ENCODE measurements around the gene CFAP299.
"Not testable (repeated sequence)": the region's sequence is repeated elsewhere in the genome, so short reads cannot be mapped to it uniquely, and the experiment has no call there.

The CFAP299 gene

GRCh38 chr4:80740375-80740774 is 404.8 kb downstream of the CFAP299 start:
- DNase-seq: no peak

- DNase-seq: not testable (repeated sequence)
Observed at GRCh38 chr4:80749558-80749957, 414.0 kb downstream of the CFAP299 start.

GRCh38 chr4:80751200-80751599 is 415.7 kb downstream of the CFAP299 start:
- DNase-seq: no peak

- no peak for DNase-seq
Observed at GRCh38 chr4:80767944-80768343, 432.4 kb downstream of the CFAP299 start.

GRCh38 chr4:80776168-80776567 is 440.6 kb downstream of the CFAP299 start:
- no peak for DNase-seq

- DNase-seq: no peak
Observed at GRCh38 chr4:80781431-80781830, 445.9 kb downstream of the CFAP299 start.

- no peak for DNase-seq
Observed at GRCh38 chr4:80787306-80787705, 451.8 kb downstream of the CFAP299 start.

- peak; percentile 10 to 20 (median 19) for DNase-seq
Observed at GRCh38 chr4:80788798-80789197, 453.3 kb downstream of the CFAP299 start.

- DNase-seq: no peak
Observed at GRCh38 chr4:80790152-80790551, 454.6 kb downstream of the CFAP299 start.

GRCh38 chr4:80793660-80794059 is 458.1 kb downstream of the CFAP299 start:
- peak in 1 of 3 donors; percentile 1 for DNase-seq

GRCh38 chr4:80798082-80798481 is 462.6 kb downstream of the CFAP299 start:
- DNase-seq: no peak

GRCh38 chr4:80800719-80801118 is 465.2 kb downstream of the CFAP299 start:
- DNase-seq: not testable (repeated sequence)

- no peak for DNase-seq
Observed at GRCh38 chr4:80803337-80803736, 467.8 kb downstream of the CFAP299 start.

GRCh38 chr4:80806472-80806871 is 470.9 kb downstream of the CFAP299 start:
- no peak for DNase-seq

GRCh38 chr4:80809039-80809729 is 473.7 kb downstream of the CFAP299 start:
- DNase-seq: no peak

GRCh38 chr4:80811406-80811805 is 475.9 kb downstream of the CFAP299 start:
- no peak for DNase-seq

- DNase-seq: no peak
Observed at GRCh38 chr4:80812145-80812544, 476.6 kb downstream of the CFAP299 start.

- no peak for DNase-seq
Observed at GRCh38 chr4:80814266-80814665, 478.7 kb downstream of the CFAP299 start.

- no peak for DNase-seq
Observed at GRCh38 chr4:80831383-80832361, 496.1 kb downstream of the CFAP299 start.

GRCh38 chr4:80839281-80839680 is 503.8 kb downstream of the CFAP299 start:
- DNase-seq: no peak

- no peak for DNase-seq
Observed at GRCh38 chr4:80839792-80840191, 504.3 kb downstream of the CFAP299 start.

- DNase-seq: no peak
Observed at GRCh38 chr4:80840396-80840795, 504.9 kb downstream of the CFAP299 start.

- no peak for DNase-seq
Observed at GRCh38 chr4:80841587-80842281, 506.2 kb downstream of the CFAP299 start.

Measured in suppressor macrophage treated with lipopolysaccharide for 1 hour (primary cell).